Kidney tubule cell (primary cell): ENCODE results near the gene FAM53A.

Experiments
- DNase-seq: peaks from one replicate; pipeline ENCODE4 v3.0.0-alpha.2; 2018; ENCODE audit warnings: low spot score

FAM53A gene

DNA sequence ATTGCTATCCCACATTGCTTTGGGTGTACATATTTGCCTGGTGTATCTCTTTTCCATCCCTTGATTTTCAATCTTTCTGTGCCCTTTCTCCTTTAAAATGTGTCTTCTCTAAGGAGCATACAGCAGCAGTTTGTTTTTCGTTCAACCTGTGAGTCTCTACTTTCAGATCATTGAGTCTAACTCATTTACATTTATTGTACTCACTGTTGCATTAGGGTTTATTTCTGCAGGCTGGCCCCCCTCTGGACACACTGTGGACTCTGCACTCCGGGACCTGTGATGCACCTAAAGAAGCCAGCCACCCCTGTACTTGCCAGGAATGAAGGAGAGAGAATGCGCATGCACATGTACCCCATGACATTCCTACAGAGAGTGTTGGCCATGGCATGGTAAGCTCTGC lies 93.0 kb downstream of the FAM53A start:
- no peak for DNase-seq

DNA sequence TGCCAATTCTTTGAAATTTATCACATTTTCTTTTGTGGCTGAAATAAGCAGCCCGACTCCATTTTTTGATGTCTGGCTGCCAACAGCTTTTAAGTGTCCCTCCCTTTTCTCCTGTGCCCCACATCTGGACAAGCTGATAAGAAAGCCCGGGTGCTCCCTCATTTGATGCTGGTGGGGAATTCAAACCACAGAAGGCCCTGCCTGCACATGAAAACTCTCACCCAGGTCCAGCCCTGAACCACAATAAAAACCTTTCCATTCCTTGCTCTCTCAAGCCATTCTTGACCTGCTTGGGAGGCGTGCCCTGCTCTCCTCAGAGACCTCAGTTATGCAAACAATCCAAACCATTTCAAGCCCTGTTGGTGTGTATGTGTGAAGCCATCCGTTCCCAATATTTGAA lies 93.9 kb downstream of the FAM53A start:
- DNase-seq = no peak
